Activated CD4-positive, alpha-beta T cell treated with anti-CD3 and anti-CD28 coated beads, Interleukin-2, amount 10 ng/mL, durations not matched to agents 7 days and 5 days (primary cell): ENCODE data around the gene SAMD13. TPM values are rescaled to one million over a fixed set of nuclear protein-coding genes. Genes with fewer than 3 reads are reported as not detected.

ENCODE experiments used
- CTCF ChIA-PET: fragments of 350-600 bp; sonication (Branson Sonifier 250); formaldehyde crosslinking; loops from one replicate; lab custom pipeline; 2021; ENCODE audit warnings: antibody characterized with exemption; lab: Charles Lee
- POLR2A ChIA-PET: fragments of 350-600 bp; sonication (Branson Sonifier 250); formaldehyde crosslinking; loops from one replicate; lab custom pipeline; 2021; ENCODE audit warnings: antibody characterized with exemption; lab: Charles Lee
- DNase-seq: peaks from one replicate; pipeline ENCODE4 v3.0.0-alpha.2; 2020
- H3K27ac Mint-ChIP-seq: one replicate; pipeline ENCODE4 v1.8.0; 2021; ENCODE audit warnings: mild to moderate bottlenecking, moderate library complexity, mixed read lengths
- H3K27me3 Mint-ChIP-seq: one replicate; pipeline ENCODE4 v1.8.0; 2021; ENCODE audit warnings: mixed read lengths
- H3K36me3 Mint-ChIP-seq: one replicate; pipeline ENCODE4 v1.8.0; 2021; ENCODE audit warnings: low read depth, mixed read lengths
- H3K4me1 Mint-ChIP-seq: one replicate; pipeline ENCODE4 v1.8.0; 2021; ENCODE audit warnings: mixed read lengths
- H3K4me3 Mint-ChIP-seq: one replicate; pipeline ENCODE4 v1.8.0; 2021; ENCODE audit warnings: mild to moderate bottlenecking, moderate library complexity, mixed read lengths
- H3K9me3 Mint-ChIP-seq: one replicate; pipeline ENCODE4 v1.8.0; 2021; ENCODE audit warnings: mixed read lengths
- total RNA-seq, 2 experiments: library from RNA; stranded (reverse); gene quantifications; one replicate each; pipeline ENCODE4 v1.2.3, GENCODE V29; 2021

Gene SAMD13
- under 1 TPM; 0.15 to 0.23 TPM for total RNA-seq

GRCh38 chr1:84301004-84301784 is at the start of gene SAMD13:
SAMD13 (plus strand) TSS chr1:84301708; CDS start chr1:84303235, 1,527 bp downstream.
- peak; percentile 53 for DNase-seq
- Mint-ChIP-seq H3K27me3 (peaks cover 6% of the 10 kb centered on the region), H3K36me3 (no peaks in the 10 kb centered on the region), H3K27ac (peak within 1 kb of the TSS; percentile 77), H3K4me1 (peaks cover 50% of the 10 kb centered on the region), H3K9me3 (no peaks in the 10 kb centered on the region), H3K4me3 (peak within 1 kb of the TSS; percentile 68)
- CTCF ChIA-PET = no interaction called here
- POLR2A ChIA-PET = interaction anchor here (1.0 kb wide), 1 partner anchor 157 kb away, joined by 4 read pairs; the partner anchor contains the start of gene PRKACB

GRCh38 chr1:84253036-84253435 is 48.5 kb upstream of the SAMD13 start:
- H3K27me3 Mint-ChIP-seq = no peaks in the 10 kb centered on the region
- H3K36me3 Mint-ChIP-seq = no peaks in the 10 kb centered on the region
- no peak for DNase-seq
- ChIA-PET POLR2A (no interaction called here), CTCF (no interaction called here)
- H3K4me1 Mint-ChIP-seq = no peaks in the 10 kb centered on the region
- no peak overlapping the region for H3K27ac Mint-ChIP-seq
- H3K9me3 Mint-ChIP-seq = peaks cover 2% of the 10 kb centered on the region
- H3K4me3 Mint-ChIP-seq = no peak overlapping the region

- H3K4me1 Mint-ChIP-seq = no peaks in the 10 kb centered on the region
- no peaks in the 10 kb centered on the region for H3K27me3 Mint-ChIP-seq
- DNase-seq = no peak
- peaks cover 2% of the 10 kb centered on the region for H3K9me3 Mint-ChIP-seq
- no peak overlapping the region for H3K4me3 Mint-ChIP-seq
- H3K27ac Mint-ChIP-seq = no peak overlapping the region
- ChIA-PET CTCF (no interaction called here), POLR2A (no interaction called here)
- H3K36me3 Mint-ChIP-seq = no peaks in the 10 kb centered on the region
Observed at GRCh38 chr1:84253891-84254290, 47.6 kb upstream of the SAMD13 start.

GRCh38 chr1:84254703-84255238 is 46.7 kb upstream of the SAMD13 start:
- H3K9me3 Mint-ChIP-seq = peaks cover 2% of the 10 kb centered on the region
- no peaks in the 10 kb centered on the region for H3K4me1 Mint-ChIP-seq
- no peak overlapping the region for H3K4me3 Mint-ChIP-seq
- no peaks in the 10 kb centered on the region for H3K27me3 Mint-ChIP-seq
- ChIA-PET POLR2A (no interaction called here), CTCF (interaction anchor here (0.7 to 1.6 kb wide), 2 partner anchors 13 to 1112 kb away, joined by 3 to 4 read pairs; no protein-coding TSS in a partner anchor)
- H3K36me3 Mint-ChIP-seq = no peaks in the 10 kb centered on the region
- no peak for DNase-seq
- no peak overlapping the region for H3K27ac Mint-ChIP-seq

GRCh38 chr1:84255582-84255981 is 45.9 kb upstream of the SAMD13 start:
- no peak overlapping the region for H3K4me3 Mint-ChIP-seq
- peaks cover 2% of the 10 kb centered on the region for H3K9me3 Mint-ChIP-seq
- H3K27me3 Mint-ChIP-seq = no peaks in the 10 kb centered on the region
- DNase-seq = no peak
- no peaks in the 10 kb centered on the region for H3K36me3 Mint-ChIP-seq
- ChIA-PET POLR2A (no interaction called here), CTCF (interaction anchor here (1.6 kb wide), 1 partner anchor 13 kb away, joined by 4 read pairs; no protein-coding TSS in a partner anchor)
- no peak overlapping the region for H3K27ac Mint-ChIP-seq
- H3K4me1 Mint-ChIP-seq = no peaks in the 10 kb centered on the region

GRCh38 chr1:84257617-84258016 is 43.9 kb upstream of the SAMD13 start:
- ChIA-PET POLR2A (no interaction called here), CTCF (interaction anchor here (0.7 kb wide), 1 partner anchor 11 kb away, joined by 3 read pairs; no protein-coding TSS in a partner anchor)
- Mint-ChIP-seq H3K9me3 (no peaks in the 10 kb centered on the region), H3K36me3 (no peaks in the 10 kb centered on the region), H3K4me3 (no peak overlapping the region), H3K27ac (no peak overlapping the region), H3K4me1 (no peaks in the 10 kb centered on the region), H3K27me3 (no peaks in the 10 kb centered on the region)
- DNase-seq = no peak

GRCh38 chr1:84259376-84259775 is 42.1 kb upstream of the SAMD13 start:
- Mint-ChIP-seq H3K4me1 (no peaks in the 10 kb centered on the region), H3K27ac (no peak overlapping the region), H3K36me3 (no peaks in the 10 kb centered on the region), H3K4me3 (no peak overlapping the region), H3K9me3 (no peaks in the 10 kb centered on the region), H3K27me3 (no peaks in the 10 kb centered on the region)
- ChIA-PET POLR2A (no interaction called here), CTCF (no interaction called here)
- DNase-seq = no peak

- Mint-ChIP-seq H3K27ac (no peak overlapping the region), H3K36me3 (no peaks in the 10 kb centered on the region), H3K4me1 (no peaks in the 10 kb centered on the region), H3K9me3 (no peaks in the 10 kb centered on the region), H3K27me3 (no peaks in the 10 kb centered on the region), H3K4me3 (no peak overlapping the region)
- POLR2A ChIA-PET = no interaction called here
- DNase-seq = no peak
- CTCF ChIA-PET = no interaction called here
Observed at GRCh38 chr1:84259989-84260388, 41.5 kb upstream of the SAMD13 start.

- no peak overlapping the region for H3K4me3 Mint-ChIP-seq
- no peaks in the 10 kb centered on the region for H3K36me3 Mint-ChIP-seq
- POLR2A ChIA-PET = no interaction called here
- no peak overlapping the region for H3K27ac Mint-ChIP-seq
- CTCF ChIA-PET = no interaction called here
- DNase-seq = no peak
- H3K4me1 Mint-ChIP-seq = no peaks in the 10 kb centered on the region
- no peaks in the 10 kb centered on the region for H3K27me3 Mint-ChIP-seq
- H3K9me3 Mint-ChIP-seq = no peaks in the 10 kb centered on the region
Observed at GRCh38 chr1:84260852-84261518, 40.5 kb upstream of the SAMD13 start.

- no peaks in the 10 kb centered on the region for H3K9me3 Mint-ChIP-seq
- no peak overlapping the region for H3K27ac Mint-ChIP-seq
- CTCF ChIA-PET = no interaction called here
- H3K27me3 Mint-ChIP-seq = no peaks in the 10 kb centered on the region
- DNase-seq = no peak
- H3K4me3 Mint-ChIP-seq = no peak overlapping the region
- H3K4me1 Mint-ChIP-seq = no peaks in the 10 kb centered on the region
- H3K36me3 Mint-ChIP-seq = no peaks in the 10 kb centered on the region
- POLR2A ChIA-PET = no interaction called here
Observed at GRCh38 chr1:84264961-84265360, 36.5 kb upstream of the SAMD13 start.

GRCh38 chr1:84265867-84266266 is 35.6 kb upstream of the SAMD13 start:
- Mint-ChIP-seq H3K4me3 (no peak overlapping the region), H3K27ac (no peak overlapping the region), H3K9me3 (no peaks in the 10 kb centered on the region), H3K4me1 (peaks cover 1% of the 10 kb centered on the region), H3K27me3 (no peaks in the 10 kb centered on the region), H3K36me3 (no peaks in the 10 kb centered on the region)
- ChIA-PET CTCF (interaction anchor here (0.6 kb wide), 1 partner anchor 270 kb away, joined by 3 read pairs; no protein-coding TSS in a partner anchor), POLR2A (no interaction called here)
- no peak for DNase-seq

- no peak for DNase-seq
- ChIA-PET CTCF (no interaction called here), POLR2A (no interaction called here)
- Mint-ChIP-seq H3K36me3 (no peaks in the 10 kb centered on the region), H3K27me3 (no peaks in the 10 kb centered on the region), H3K9me3 (no peaks in the 10 kb centered on the region), H3K27ac (no peak overlapping the region), H3K4me1 (peaks cover 10% of the 10 kb centered on the region), H3K4me3 (no peak overlapping the region)
Observed at GRCh38 chr1:84266748-84267147, 34.8 kb upstream of the SAMD13 start.

GRCh38 chr1:84267476-84267875 is 34.0 kb upstream of the SAMD13 start:
- ChIA-PET CTCF (interaction anchor here (1.7 kb wide), 1 partner anchor 12 kb away, joined by 4 read pairs; no protein-coding TSS in a partner anchor), POLR2A (no interaction called here)

More at GRCh38 chr1:84267476-84267875, 34.0 kb upstream of the SAMD13 start:
- no peaks in the 10 kb centered on the region for H3K27me3 Mint-ChIP-seq
- no peaks in the 10 kb centered on the region for H3K9me3 Mint-ChIP-seq
- H3K4me1 Mint-ChIP-seq = peaks cover 10% of the 10 kb centered on the region
- no peak overlapping the region for H3K27ac Mint-ChIP-seq
- no peak overlapping the region for H3K4me3 Mint-ChIP-seq
- DNase-seq = no peak
- no peaks in the 10 kb centered on the region for H3K36me3 Mint-ChIP-seq
